ENCODE results near the gene TCF12.

Gene TCF12

DNA sequence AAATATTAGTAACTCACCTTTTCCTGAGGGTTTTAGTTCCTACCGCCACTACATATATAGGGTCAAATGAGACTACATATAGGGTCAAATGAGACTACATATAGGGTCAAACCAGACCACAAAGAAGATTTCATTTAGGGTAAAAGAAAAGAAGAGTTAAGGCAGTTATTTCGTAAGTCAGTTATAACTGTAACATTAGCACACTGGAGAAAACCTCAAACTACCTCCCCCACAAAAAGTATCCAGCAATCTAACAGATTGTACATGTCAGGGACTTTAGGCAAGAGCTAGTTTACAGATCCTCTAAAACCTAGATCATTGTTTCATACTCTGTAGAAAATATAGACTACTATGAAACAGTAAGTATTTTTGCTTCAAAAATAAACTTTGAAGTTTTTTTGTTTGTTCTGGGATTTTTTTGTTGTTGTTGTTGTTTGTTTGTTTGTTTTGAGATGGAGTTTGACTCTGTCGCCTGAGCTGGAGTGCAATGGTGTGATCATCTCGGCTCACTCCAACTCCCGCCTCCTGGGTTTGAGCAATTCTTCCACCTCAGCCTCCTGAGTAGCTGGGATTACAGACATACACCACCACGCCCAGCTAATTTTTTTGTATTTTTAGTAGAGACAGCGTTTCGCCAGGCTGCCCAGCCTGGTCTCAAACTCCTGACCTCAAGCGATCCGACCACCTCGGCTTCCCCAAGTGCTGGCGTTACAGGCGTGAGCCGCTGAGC, 365.5 kb downstream of the TCF12 start:
- no peak overlapping the region for H2BK120ac ChIP-seq (ENCODE audit: low read depth, low read length)
- H2AK5ac ChIP-seq (ENCODE audit: low read depth, low read length), result no peak overlapping the region
- H3K14ac ChIP-seq (ENCODE audit: low read length), result no peak overlapping the region
- H3K23ac ChIP-seq (ENCODE audit: low read depth, low read length, poor library complexity), result no peak overlapping the region
- WGBS, 2 donors (ENCODE audit: extremely low coverage in 2 of 2, insufficient read length in 2 of 2, insufficient replicate concordance in 1 of 2), result no CpG with 5 or more reads among the region's 14 CpGs
- no peak overlapping the region for H4K91ac ChIP-seq (ENCODE audit: low read depth, low read length, poor library complexity)
- no peaks in the 10 kb centered on the region for H3K79me1 ChIP-seq (ENCODE audit: low read depth, low read length)
- no peak overlapping the region for H2BK5ac ChIP-seq (ENCODE audit: low read length)
- H2AFZ ChIP-seq (ENCODE audit: low read length), result no peak overlapping the region
- H3K4me3 ChIP-seq (ENCODE audit: low read length in 2 of 2), result no peak overlapping the region
- H3K4me1 ChIP-seq (ENCODE audit: control insufficient read depth in 2 of 2, insufficient read depth in 1 of 2, low read depth in 1 of 2, low read length in 2 of 2), result peaks cover 0 to 7% of the 10 kb centered on the region in 2 donors
- no peak overlapping the region for H4K8ac ChIP-seq (ENCODE audit: low read depth, low read length)
- H3K4me2 ChIP-seq (ENCODE audit: insufficient read depth, low read length, poor library complexity, severe bottlenecking), result no peak overlapping the region
- no peaks in the 10 kb centered on the region for H3K9me3 ChIP-seq (replicated peaks in 1 of 2; ENCODE audit: control insufficient read depth in 2 of 2, insufficient read depth in 1 of 2, low read depth in 1 of 2, low read length in 2 of 2)
- H2BK12ac ChIP-seq (ENCODE audit: low read length), result no peak overlapping the region
- DNase-seq (ENCODE audit: low spot score), result no peak
- no peak overlapping the region for H3K18ac ChIP-seq (ENCODE audit: low read length)
- no peak overlapping the region for H3K27ac ChIP-seq (replicated peaks; ENCODE audit: low read length)
- H3K27me3 ChIP-seq (ENCODE audit: control insufficient read depth in 3 of 3, insufficient read depth in 3 of 3, low read depth in 1 of 3, low read length in 3 of 3), result no peaks in the 10 kb centered on the region
- no peak overlapping the region for H3K9ac ChIP-seq (ENCODE audit: low read depth, low read length, poor library complexity)
- H3K4ac ChIP-seq (ENCODE audit: low read length), result no peak overlapping the region
- H3K36me3 ChIP-seq (replicated peaks in 1 of 2; ENCODE audit: control insufficient read depth in 2 of 2, insufficient read depth in 2 of 2, low read length in 2 of 2), result peaks cover 10 to 100% of the 10 kb centered on the region in 2 donors
- H2BK15ac ChIP-seq (ENCODE audit: low read length), result no peak overlapping the region

DNA sequence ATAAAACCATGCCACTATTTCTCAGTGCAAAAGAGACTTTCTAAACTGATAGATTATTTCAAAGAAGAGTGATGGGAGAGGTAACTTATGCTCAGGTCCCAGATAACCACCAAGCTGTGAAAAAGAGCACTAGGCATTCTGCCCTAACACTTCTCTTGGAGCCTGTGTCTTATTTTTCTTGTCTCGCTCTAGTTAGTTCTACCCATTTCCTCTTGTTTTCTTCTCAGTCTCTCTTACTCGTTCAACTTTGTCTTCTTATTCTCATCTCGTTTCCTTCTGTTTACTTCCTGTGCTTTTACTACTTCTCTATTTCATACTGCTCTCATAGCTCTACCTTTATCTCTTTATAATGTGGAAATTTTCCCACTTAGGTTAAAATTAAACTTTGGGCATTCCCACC, 366.1 kb downstream of the TCF12 start:
- H2BK15ac ChIP-seq (ENCODE audit: low read length), result no peak overlapping the region
- H3K27ac ChIP-seq (replicated peaks; ENCODE audit: low read length), result no peak overlapping the region
- no peak overlapping the region for H2AFZ ChIP-seq (ENCODE audit: low read length)
- H4K91ac ChIP-seq (ENCODE audit: low read depth, low read length, poor library complexity), result no peak overlapping the region
- H3K18ac ChIP-seq (ENCODE audit: low read length), result no peak overlapping the region
- no peak overlapping the region for H3K4ac ChIP-seq (ENCODE audit: low read length)
- H3K4me2 ChIP-seq (ENCODE audit: insufficient read depth, low read length, poor library complexity, severe bottlenecking), result no peak overlapping the region
- no peak overlapping the region for H4K8ac ChIP-seq (ENCODE audit: low read depth, low read length)
- H3K4me3 ChIP-seq (ENCODE audit: low read length in 2 of 2), result no peak overlapping the region
- DNase-seq (ENCODE audit: low spot score), result no peak
- no peak overlapping the region for H3K23ac ChIP-seq (ENCODE audit: low read depth, low read length, poor library complexity)
- H3K9ac ChIP-seq (ENCODE audit: low read depth, low read length, poor library complexity), result no peak overlapping the region
- H3K36me3 ChIP-seq (replicated peaks in 1 of 2; ENCODE audit: control insufficient read depth in 2 of 2, insufficient read depth in 2 of 2, low read length in 2 of 2), result peaks cover 10 to 100% of the 10 kb centered on the region in 2 donors
- H2AK5ac ChIP-seq (ENCODE audit: low read depth, low read length), result no peak overlapping the region
- H3K27me3 ChIP-seq (ENCODE audit: control insufficient read depth in 3 of 3, insufficient read depth in 3 of 3, low read depth in 1 of 3, low read length in 3 of 3), result no peaks in the 10 kb centered on the region
- H3K9me3 ChIP-seq (replicated peaks in 1 of 2; ENCODE audit: control insufficient read depth in 2 of 2, insufficient read depth in 1 of 2, low read depth in 1 of 2, low read length in 2 of 2), result no peaks in the 10 kb centered on the region
- H2BK12ac ChIP-seq (ENCODE audit: low read length), result no peak overlapping the region
- no peak overlapping the region for H3K14ac ChIP-seq (ENCODE audit: low read length)
- H2BK5ac ChIP-seq (ENCODE audit: low read length), result no peak overlapping the region
- H3K79me1 ChIP-seq (ENCODE audit: low read depth, low read length), result no peaks in the 10 kb centered on the region
- no peak overlapping the region for H2BK120ac ChIP-seq (ENCODE audit: low read depth, low read length)
- no CpG with 5 or more reads among the region's 3 CpGs for WGBS, 2 donors (ENCODE audit: extremely low coverage in 2 of 2, insufficient read length in 2 of 2, insufficient replicate concordance in 1 of 2)
- H3K4me1 ChIP-seq (ENCODE audit: control insufficient read depth in 2 of 2, insufficient read depth in 1 of 2, low read depth in 1 of 2, low read length in 2 of 2), result peaks cover 0 to 7% of the 10 kb centered on the region in 2 donors

DNA sequence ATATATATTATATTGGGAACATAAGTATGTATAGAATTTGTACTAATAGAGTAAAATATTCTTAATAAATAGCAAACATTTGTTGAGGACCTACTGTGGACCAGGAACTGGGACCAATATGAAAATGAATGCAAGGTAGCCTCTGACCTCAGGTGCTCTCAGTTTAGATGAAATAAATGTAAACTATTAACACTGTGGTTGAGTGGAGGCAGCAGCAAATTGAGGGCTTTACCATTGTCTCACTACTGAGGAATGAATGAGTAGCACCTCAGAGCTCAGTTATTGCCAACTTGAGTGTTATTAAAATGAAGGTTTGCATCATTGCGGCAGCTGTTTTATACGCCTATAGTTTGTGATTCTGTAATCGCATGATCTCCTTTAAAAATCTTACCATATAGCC, 366.9 kb downstream of the TCF12 start:
- WGBS, 2 donors (ENCODE audit: extremely low coverage in 2 of 2, insufficient read length in 2 of 2, insufficient replicate concordance in 1 of 2), result no CpG with 5 or more reads among the region's 3 CpGs
- Histone ChIP-seq H2AK5ac (ENCODE audit: low read depth, low read length) (no peak overlapping the region), H2BK120ac (ENCODE audit: low read depth, low read length) (no peak overlapping the region), H2BK15ac (ENCODE audit: low read length) (no peak overlapping the region), H3K9me3 (replicated peaks in 1 of 2; ENCODE audit: control insufficient read depth in 2 of 2, insufficient read depth in 1 of 2, low read depth in 1 of 2, low read length in 2 of 2) (no peaks in the 10 kb centered on the region), H3K4me3 (ENCODE audit: low read length in 2 of 2) (no peak overlapping the region), H4K91ac (ENCODE audit: low read depth, low read length, poor library complexity) (no peak overlapping the region), H3K27ac (replicated peaks; ENCODE audit: low read length) (no peak overlapping the region), H2BK5ac (ENCODE audit: low read length) (no peak overlapping the region), H3K18ac (ENCODE audit: low read length) (no peak overlapping the region), H3K4me2 (ENCODE audit: insufficient read depth, low read length, poor library complexity, severe bottlenecking) (no peak overlapping the region), H3K27me3 (ENCODE audit: control insufficient read depth in 3 of 3, insufficient read depth in 3 of 3, low read depth in 1 of 3, low read length in 3 of 3) (no peaks in the 10 kb centered on the region), H4K8ac (ENCODE audit: low read depth, low read length) (no peak overlapping the region), H2BK12ac (ENCODE audit: low read length) (no peak overlapping the region), H3K4me1 (ENCODE audit: control insufficient read depth in 2 of 2, insufficient read depth in 1 of 2, low read depth in 1 of 2, low read length in 2 of 2) (peaks cover 0 to 7% of the 10 kb centered on the region in 2 donors), H3K36me3 (replicated peaks in 1 of 2; ENCODE audit: control insufficient read depth in 2 of 2, insufficient read depth in 2 of 2, low read length in 2 of 2) (peaks cover 11 to 100% of the 10 kb centered on the region in 2 donors), H3K79me1 (ENCODE audit: low read depth, low read length) (no peaks in the 10 kb centered on the region), H2AFZ (ENCODE audit: low read length) (no peak overlapping the region), H3K23ac (ENCODE audit: low read depth, low read length, poor library complexity) (no peak overlapping the region), H3K14ac (ENCODE audit: low read length) (no peak overlapping the region), H3K4ac (ENCODE audit: low read length) (no peak overlapping the region), H3K9ac (ENCODE audit: low read depth, low read length, poor library complexity) (no peak overlapping the region)
- no peak for DNase-seq (ENCODE audit: low spot score)

DNA sequence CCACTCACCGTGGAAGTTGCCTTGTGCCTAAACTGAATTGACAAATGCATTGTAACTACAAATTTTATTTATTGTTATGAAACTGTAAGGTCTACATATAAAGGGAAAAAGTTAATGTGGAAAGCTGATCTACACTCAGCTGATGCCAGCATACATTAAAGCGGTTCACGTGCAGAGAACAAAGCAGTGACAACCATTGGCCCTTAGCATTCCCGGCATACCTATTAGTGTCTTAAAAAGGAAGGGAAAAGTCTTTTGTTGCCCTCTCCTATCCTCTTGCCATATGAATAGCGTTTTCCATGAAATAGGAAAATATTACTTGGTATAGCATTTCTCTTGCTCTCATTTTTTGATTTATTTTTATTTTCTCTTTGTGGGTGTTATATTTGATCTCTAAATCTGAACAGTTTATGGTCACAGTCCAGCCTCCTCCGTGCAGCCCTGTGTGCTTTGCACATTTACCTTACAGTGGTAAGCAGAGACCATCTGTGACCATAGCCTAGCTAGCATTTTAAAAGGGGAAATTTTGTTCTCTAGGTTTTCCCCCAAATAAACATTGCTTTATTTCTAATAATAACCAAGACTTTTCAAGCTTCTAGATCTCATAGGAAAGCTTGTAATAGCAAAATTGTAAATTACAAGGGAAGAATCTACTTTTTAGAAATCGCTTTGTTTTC, 368.1 kb downstream of the TCF12 start:
- WGBS, 2 donors (ENCODE audit: extremely low coverage in 2 of 2, insufficient read length in 2 of 2, insufficient replicate concordance in 1 of 2), result no CpG with 5 or more reads among the region's 7 CpGs

More for the DNA sequence above, 368.1 kb downstream of the TCF12 start:
- DNase-seq (ENCODE audit: low spot score), result no peak
- Histone ChIP-seq H3K27me3 (ENCODE audit: control insufficient read depth in 3 of 3, insufficient read depth in 3 of 3, low read depth in 1 of 3, low read length in 3 of 3) (no peaks in the 10 kb centered on the region), H3K4me2 (ENCODE audit: insufficient read depth, low read length, poor library complexity, severe bottlenecking) (no peak overlapping the region), H3K36me3 (replicated peaks in 1 of 2; ENCODE audit: control insufficient read depth in 2 of 2, insufficient read depth in 2 of 2, low read length in 2 of 2) (peaks cover 13 to 100% of the 10 kb centered on the region in 2 donors), H3K4me3 (ENCODE audit: low read length in 2 of 2) (no peak overlapping the region), H3K18ac (ENCODE audit: low read length) (no peak overlapping the region), H3K4ac (ENCODE audit: low read length) (no peak overlapping the region), H3K79me1 (ENCODE audit: low read depth, low read length) (no peaks in the 10 kb centered on the region), H3K23ac (ENCODE audit: low read depth, low read length, poor library complexity) (no peak overlapping the region), H2AFZ (ENCODE audit: low read length) (no peak overlapping the region), H2BK15ac (ENCODE audit: low read length) (no peak overlapping the region), H2BK12ac (ENCODE audit: low read length) (no peak overlapping the region), H3K9me3 (replicated peaks in 1 of 2; ENCODE audit: control insufficient read depth in 2 of 2, insufficient read depth in 1 of 2, low read depth in 1 of 2, low read length in 2 of 2) (no peaks in the 10 kb centered on the region), H2AK5ac (ENCODE audit: low read depth, low read length) (no peak overlapping the region), H2BK120ac (ENCODE audit: low read depth, low read length) (no peak overlapping the region), H3K4me1 (ENCODE audit: control insufficient read depth in 2 of 2, insufficient read depth in 1 of 2, low read depth in 1 of 2, low read length in 2 of 2) (peaks cover 0 to 7% of the 10 kb centered on the region in 2 donors), H4K8ac (ENCODE audit: low read depth, low read length) (no peak overlapping the region), H2BK5ac (ENCODE audit: low read length) (no peak overlapping the region), H3K27ac (replicated peaks; ENCODE audit: low read length) (no peak overlapping the region), H4K91ac (ENCODE audit: low read depth, low read length, poor library complexity) (no peak overlapping the region), H3K9ac (ENCODE audit: low read depth, low read length, poor library complexity) (no peak overlapping the region), H3K14ac (ENCODE audit: low read length) (no peak overlapping the region)

Data from neuronal stem cell (in vitro differentiated cells).